ENCODE data around the gene EXOC4.

- TF ChIP-seq, protein P1, sequence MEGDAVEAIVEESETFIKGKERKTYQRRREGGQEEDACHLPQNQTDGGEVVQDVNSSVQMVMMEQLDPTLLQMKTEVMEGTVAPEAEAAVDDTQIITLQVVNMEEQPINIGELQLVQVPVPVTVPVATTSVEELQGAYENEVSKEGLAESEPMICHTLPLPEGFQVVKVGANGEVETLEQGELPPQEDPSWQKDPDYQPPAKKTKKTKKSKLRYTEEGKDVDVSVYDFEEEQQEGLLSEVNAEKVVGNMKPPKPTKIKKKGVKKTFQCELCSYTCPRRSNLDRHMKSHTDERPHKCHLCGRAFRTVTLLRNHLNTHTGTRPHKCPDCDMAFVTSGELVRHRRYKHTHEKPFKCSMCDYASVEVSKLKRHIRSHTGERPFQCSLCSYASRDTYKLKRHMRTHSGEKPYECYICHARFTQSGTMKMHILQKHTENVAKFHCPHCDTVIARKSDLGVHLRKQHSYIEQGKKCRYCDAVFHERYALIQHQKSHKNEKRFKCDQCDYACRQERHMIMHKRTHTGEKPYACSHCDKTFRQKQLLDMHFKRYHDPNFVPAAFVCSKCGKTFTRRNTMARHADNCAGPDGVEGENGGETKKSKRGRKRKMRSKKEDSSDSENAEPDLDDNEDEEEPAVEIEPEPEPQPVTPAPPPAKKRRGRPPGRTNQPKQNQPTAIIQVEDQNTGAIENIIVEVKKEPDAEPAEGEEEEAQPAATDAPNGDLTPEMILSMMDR (CRISPR knock-in tag; IDR thresholded peaks at IDR 0.05): no peak
- TF ChIP-seq ZNF274 (CRISPR knock-in tag; IDR thresholded peaks at IDR 0.05) (no peak), MAX (IDR thresholded peaks at IDR 0.05) (no peak), ATF2 (CRISPR knock-in tag; IDR thresholded peaks at IDR 0.05) (no peak), TOE1 (CRISPR knock-in tag; IDR thresholded peaks at IDR 0.05) (no peak), SALL1 (CRISPR knock-in tag; IDR thresholded peaks at IDR 0.05) (no peak), KDM5B (CRISPR knock-in tag; IDR thresholded peaks at IDR 0.05; ENCODE audit: borderline replicate concordance) (no peak), MEIS2 (CRISPR knock-in tag; IDR thresholded peaks at IDR 0.05) (no peak)
- TF ChIP-seq, protein P2, sequence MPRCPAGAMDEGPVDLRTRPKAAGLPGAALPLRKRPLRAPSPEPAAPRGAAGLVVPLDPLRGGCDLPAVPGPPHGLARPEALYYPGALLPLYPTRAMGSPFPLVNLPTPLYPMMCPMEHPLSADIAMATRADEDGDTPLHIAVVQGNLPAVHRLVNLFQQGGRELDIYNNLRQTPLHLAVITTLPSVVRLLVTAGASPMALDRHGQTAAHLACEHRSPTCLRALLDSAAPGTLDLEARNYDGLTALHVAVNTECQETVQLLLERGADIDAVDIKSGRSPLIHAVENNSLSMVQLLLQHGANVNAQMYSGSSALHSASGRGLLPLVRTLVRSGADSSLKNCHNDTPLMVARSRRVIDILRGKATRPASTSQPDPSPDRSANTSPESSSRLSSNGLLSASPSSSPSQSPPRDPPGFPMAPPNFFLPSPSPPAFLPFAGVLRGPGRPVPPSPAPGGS (CRISPR knock-in tag; IDR thresholded peaks at IDR 0.05): no peak
Observed at GRCh38 chr7:133683182-133683454, 430.2 kb downstream of the EXOC4 start.

All from HepG2 (cell line).